Testis (tissue), 3 donors: ENCODE data around the gene BAIAP2. TPM values are rescaled to one million over a fixed set of nuclear protein-coding genes. Genes with fewer than 3 reads are reported as not detected.

Experiments
- DNase-seq: peaks from one replicate; pipeline ENCODE4 v3.0.0-alpha.2; 2019
- H3K27ac ChIP-seq, 2 donors: fragments of 200-600 bp; sonication (generic); one replicate each; pipeline ENCODE4 v1.5.1; 2019
- H3K27me3 ChIP-seq: fragments of 200-600 bp; sonication (generic); one replicate; pipeline ENCODE4 v1.5.1; 2019
- H3K36me3 ChIP-seq: fragments of 200-600 bp; sonication (generic); one replicate; pipeline ENCODE4 v1.5.1; 2017; ENCODE audit warnings: low read depth; ENCODE audit errors: missing control alignments
- H3K4me1 ChIP-seq: fragments of 200-600 bp; sonication (generic); one replicate; pipeline ENCODE4 v1.5.1; 2019
- H3K4me3 ChIP-seq, 2 donors: fragments of 200-600 bp; sonication (generic); one replicate each; pipeline ENCODE4 v1.5.1; 2017 to 2019
- H3K9me3 ChIP-seq: fragments of 200-600 bp; sonication (generic); one replicate; pipeline ENCODE4 v1.5.1; 2017
- POLR2A ChIP-seq: fragments of 450-650 bp; IDR thresholded peaks from one replicate; pipeline ENCODE4 v1.6.1; 2017; ENCODE audit warnings: antibody characterized with exemption, mild to moderate bottlenecking, moderate library complexity
- WGBS, 2 donors: methylation state at CpG; one replicate each; pipeline ENCODE4 v1.1.5; 2018; 5-methylcytosine and 5-hydroxymethylcytosine counted together
- intact Hi-C: fragments of 100-400 bp; cut with DNase I; formaldehyde crosslinking; loops from one replicate; pipeline ENCODE4 v1.15.1; 2023; ENCODE audit warnings: low total_unique reads
- polyA plus RNA-seq: library from polyadenylated mRNA; stranded (reverse); fragments of 350-450 nt; fragmentation: Illumina TruSeq; extraction: RNeasy Lipid Tissue Mini Kit (QIAGEN cat#74804); gene quantifications from one replicate; pipeline ENCODE4 v1.2.3, GENCODE V29; 2014; ENCODE audit warnings: low read depth, low replicate concordance; ENCODE audit not compliant: insufficient read depth
- total RNA-seq, 2 donors: library from RNA; depleted of rRNA; stranded (reverse); fragments of >200 nt; gene quantifications; one replicate each; pipeline ENCODE4 v1.2.3, GENCODE V29; 2016
- TF ChIP-seq, protein P1 (sequence below), 3 experiments: fragments of 450-650 bp in 2 of 3; fragments of 200-600 bp in 1 of 3; sonication (generic) in 1 of 3; IDR thresholded peaks; one replicate each; pipeline ENCODE4 v1.5.1; 2016 to 2019; ENCODE audit warnings: antibody characterized with exemption in 3 of 3, mild to moderate bottlenecking in 2 of 3, moderate library complexity in 1 of 3

BAIAP2 gene
- total and polyA plus RNA-seq, 3 donors from 2014 or later = 36.7 to 67.5 (median 67.3) TPM

DNA sequence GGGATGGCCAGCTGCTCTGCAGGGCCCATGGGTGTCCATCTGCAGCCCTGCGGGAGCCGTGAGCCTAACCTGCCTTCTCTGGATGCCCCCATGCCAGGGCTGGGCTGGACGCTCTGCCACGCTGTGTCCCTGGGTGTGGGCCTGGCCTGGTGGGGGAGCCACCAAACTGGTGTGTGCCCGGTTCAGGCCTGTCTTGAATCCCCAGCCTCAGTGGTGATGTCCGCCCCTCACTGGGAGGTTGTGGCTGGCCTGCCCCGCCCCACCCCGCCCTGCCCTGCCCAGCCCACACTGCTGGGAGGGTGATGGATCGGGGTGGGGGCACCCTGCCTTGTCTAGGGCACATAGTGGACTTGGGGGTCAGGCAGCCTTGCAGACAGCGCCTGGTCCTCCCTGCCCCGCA is 80.3 kb downstream of the BAIAP2 start:
- H3K27ac ChIP-seq = no peak overlapping the region

DNA sequence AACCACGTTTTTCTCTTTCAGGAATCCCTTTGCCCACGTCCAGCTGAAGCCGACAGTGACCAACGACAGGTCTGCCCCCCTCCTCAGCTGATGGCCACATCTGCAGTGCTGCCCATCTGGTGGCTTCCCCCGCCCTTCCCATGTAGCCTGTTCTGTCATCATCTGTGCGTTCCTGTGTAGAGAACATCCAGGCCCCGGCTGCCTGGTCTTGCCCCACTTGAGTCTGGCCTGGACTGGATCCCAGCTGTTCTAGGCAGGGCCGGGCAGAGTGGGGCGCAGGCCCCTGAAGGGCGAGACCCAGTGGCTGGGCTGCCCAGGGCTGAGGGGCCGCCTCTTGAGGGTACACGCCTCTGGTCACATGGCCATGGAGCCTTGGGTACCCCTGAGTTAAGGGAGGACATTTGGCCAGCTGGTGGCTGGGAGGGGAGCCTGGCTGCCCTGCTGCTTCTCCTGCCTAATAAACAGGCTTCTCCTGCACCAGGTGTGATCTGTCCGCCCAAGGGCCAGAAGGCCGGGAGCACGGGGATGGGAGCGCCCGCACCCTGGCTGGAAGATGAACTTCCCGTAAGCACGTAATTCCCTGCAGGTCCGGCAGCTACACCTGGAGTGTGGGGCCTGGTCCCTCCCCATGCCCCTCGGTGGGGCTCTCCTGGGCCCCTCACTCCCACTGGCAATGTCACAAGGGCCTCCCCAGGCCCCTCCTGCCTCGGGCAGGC is 81.0 kb downstream of the BAIAP2 start:
- intact Hi-C loops = no loop called here
- Histone ChIP-seq H3K4me1 (no peaks in the 10 kb centered on the region), H3K27me3 (no peaks in the 10 kb centered on the region), H3K9me3 (no peaks in the 10 kb centered on the region), H3K36me3 (no peaks in the 10 kb centered on the region), H3K4me3 (no peak overlapping the region), H3K27ac (no peak overlapping the region)
- DNase-seq = no peak
- TF ChIP-seq, protein P1, sequence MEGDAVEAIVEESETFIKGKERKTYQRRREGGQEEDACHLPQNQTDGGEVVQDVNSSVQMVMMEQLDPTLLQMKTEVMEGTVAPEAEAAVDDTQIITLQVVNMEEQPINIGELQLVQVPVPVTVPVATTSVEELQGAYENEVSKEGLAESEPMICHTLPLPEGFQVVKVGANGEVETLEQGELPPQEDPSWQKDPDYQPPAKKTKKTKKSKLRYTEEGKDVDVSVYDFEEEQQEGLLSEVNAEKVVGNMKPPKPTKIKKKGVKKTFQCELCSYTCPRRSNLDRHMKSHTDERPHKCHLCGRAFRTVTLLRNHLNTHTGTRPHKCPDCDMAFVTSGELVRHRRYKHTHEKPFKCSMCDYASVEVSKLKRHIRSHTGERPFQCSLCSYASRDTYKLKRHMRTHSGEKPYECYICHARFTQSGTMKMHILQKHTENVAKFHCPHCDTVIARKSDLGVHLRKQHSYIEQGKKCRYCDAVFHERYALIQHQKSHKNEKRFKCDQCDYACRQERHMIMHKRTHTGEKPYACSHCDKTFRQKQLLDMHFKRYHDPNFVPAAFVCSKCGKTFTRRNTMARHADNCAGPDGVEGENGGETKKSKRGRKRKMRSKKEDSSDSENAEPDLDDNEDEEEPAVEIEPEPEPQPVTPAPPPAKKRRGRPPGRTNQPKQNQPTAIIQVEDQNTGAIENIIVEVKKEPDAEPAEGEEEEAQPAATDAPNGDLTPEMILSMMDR (IDR thresholded peaks at IDR 0.05) = no peak
- TF ChIP-seq POLR2A = no peak
- WGBS, 2 donors = 86 to 92% methylated on average over 10 to 22 of the region's 22 CpGs

More for the DNA sequence above, 80.3 kb downstream of the BAIAP2 start:
- no peaks in the 10 kb centered on the region for H3K27me3 ChIP-seq
- no peak for DNase-seq
- H3K9me3 ChIP-seq = no peaks in the 10 kb centered on the region
- WGBS, 2 donors = 94 to 99% methylated on average over 3 to 9 of the region's 11 CpGs
- TF ChIP-seq, protein P1 (IDR thresholded peaks at IDR 0.05) = no peak
- TF ChIP-seq POLR2A = no peak
- H3K4me3 ChIP-seq = no peak overlapping the region
- intact Hi-C loops = no loop called here
- no peaks in the 10 kb centered on the region for H3K4me1 ChIP-seq
- no peaks in the 10 kb centered on the region for H3K36me3 ChIP-seq

DNA sequence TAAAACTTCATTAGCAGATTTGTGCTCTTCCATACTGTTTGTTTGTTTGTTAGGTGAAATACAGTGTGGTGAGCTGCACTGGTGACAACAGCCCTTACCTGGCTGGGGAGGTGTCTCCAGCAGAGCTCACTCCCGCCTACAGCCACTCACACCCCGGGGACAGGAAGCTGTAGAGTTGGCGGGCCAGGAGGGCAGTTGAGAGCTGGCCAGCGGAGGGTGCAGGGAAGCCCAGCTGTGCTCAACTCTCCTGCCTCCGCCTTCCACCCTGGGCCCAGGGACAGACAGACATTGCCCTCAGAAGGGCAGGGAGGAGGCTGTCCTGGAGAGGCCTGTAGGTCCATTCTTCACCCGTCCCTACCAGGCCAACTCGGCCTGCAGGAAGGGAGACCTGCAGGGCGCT is 81.8 kb downstream of the BAIAP2 start:
- no peak overlapping the region for H3K27ac ChIP-seq
- H3K9me3 ChIP-seq = no peaks in the 10 kb centered on the region
- intact Hi-C loops = no loop called here
- 91 to 94% methylated on average over 4 to 8 of the region's 8 CpGs for WGBS, 2 donors
- H3K36me3 ChIP-seq = no peaks in the 10 kb centered on the region
- no peak overlapping the region for H3K4me3 ChIP-seq
- no peak for TF ChIP-seq POLR2A
- TF ChIP-seq, protein P1 (IDR thresholded peaks at IDR 0.05) = no peak
- H3K27me3 ChIP-seq = no peaks in the 10 kb centered on the region
- no peak for DNase-seq
- H3K4me1 ChIP-seq = no peaks in the 10 kb centered on the region

DNA sequence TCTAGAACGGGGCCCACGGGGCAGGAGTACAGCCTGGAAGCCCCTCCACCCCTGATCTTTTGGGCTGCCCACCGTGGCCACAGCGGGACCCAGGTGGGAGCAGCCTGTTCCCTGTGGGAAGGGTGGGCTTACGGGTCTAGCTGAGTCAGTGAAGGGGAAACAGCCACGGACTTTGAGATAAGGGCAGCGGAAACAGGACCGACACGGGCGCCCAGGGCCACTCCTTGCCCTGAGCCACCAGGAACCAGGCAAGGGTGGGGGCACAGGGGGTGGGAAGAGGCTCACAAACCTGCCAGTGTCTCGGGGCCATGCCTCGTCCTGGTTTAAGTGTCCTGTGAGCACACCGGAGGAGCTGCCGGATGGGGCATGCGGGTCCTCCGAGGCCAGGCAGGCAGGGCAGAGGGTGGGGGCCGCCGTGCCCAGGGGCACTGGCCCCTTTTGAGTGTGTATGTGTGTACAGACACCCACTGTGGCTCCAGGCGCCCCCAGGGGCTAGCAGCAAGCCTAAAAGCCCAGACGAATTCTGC is 82.8 kb downstream of the BAIAP2 start:
- Histone ChIP-seq H3K4me3 (no peak overlapping the region), H3K36me3 (no peaks in the 10 kb centered on the region), H3K9me3 (no peaks in the 10 kb centered on the region), H3K4me1 (no peaks in the 10 kb centered on the region), H3K27ac (no peak overlapping the region), H3K27me3 (no peaks in the 10 kb centered on the region)
- DNase-seq = no peak
- intact Hi-C loops = no loop called here
- TF ChIP-seq, protein P1 (IDR thresholded peaks at IDR 0.05) = no peak
- TF ChIP-seq POLR2A = no peak
- WGBS, 2 donors = 77 to 86% methylated on average over 18 to 20 of the region's 20 CpGs
